KMS-11 (cell line): ENCODE data around the gene MAP4K4.

Experiments used
- H2AFZ ChIP-seq: fragments of 200-600 bp; sonication (generic); 2 replicates; pipeline ENCODE4 v1.6.1; 2016; ENCODE audit warnings: antibody characterized with exemption, mixed run types, low read depth
- H3K27ac ChIP-seq: fragments of 200-600 bp; sonication (generic); 2 replicates; pipeline ENCODE4 v1.6.1; 2016; ENCODE audit warnings: mild to moderate bottlenecking, mixed run types
- H3K27me3 ChIP-seq: fragments of 200-600 bp; sonication (generic); 2 replicates; pipeline ENCODE4 v1.6.1; 2017; ENCODE audit warnings: mild to moderate bottlenecking, low read depth, mixed run types, moderate library complexity; ENCODE audit not compliant: insufficient read depth
- H3K36me3 ChIP-seq: fragments of 200-600 bp; sonication (generic); 2 replicates; pipeline ENCODE4 v1.6.1; 2017; ENCODE audit warnings: mild to moderate bottlenecking, mixed run types; ENCODE audit not compliant: insufficient read depth
- H3K4me1 ChIP-seq: fragments of 200-600 bp; sonication (generic); 2 replicates; pipeline ENCODE4 v1.6.1; 2016; ENCODE audit warnings: mild to moderate bottlenecking, low read depth, mixed run types; ENCODE audit not compliant: poor library complexity, severe bottlenecking
- H3K4me2 ChIP-seq: fragments of 200-600 bp; sonication (generic); 2 replicates; pipeline ENCODE4 v1.7.0; 2016; ENCODE audit warnings: mild to moderate bottlenecking, mixed run types
- H3K4me3 ChIP-seq: fragments of 200-600 bp; sonication (generic); IDR thresholded peaks from 2 replicates; pipeline ENCODE4 v1.6.1; 2017; ENCODE audit warnings: low read depth, low read length, mixed read lengths; ENCODE audit not compliant: insufficient read depth
- H3K79me2 ChIP-seq: fragments of 200-600 bp; sonication (generic); 2 replicates; pipeline ENCODE4 v1.6.1; 2016; ENCODE audit warnings: low read depth, mixed run types; ENCODE audit not compliant: insufficient read depth
- H3K9ac ChIP-seq: fragments of 200-600 bp; sonication (generic); 2 replicates; pipeline ENCODE4 v1.6.1; 2016; ENCODE audit warnings: mild to moderate bottlenecking, mixed run types
- H4K20me1 ChIP-seq: fragments of 200-600 bp; sonication (generic); 2 replicates; pipeline ENCODE4 v1.6.1; 2016; ENCODE audit warnings: mild to moderate bottlenecking, mixed run types; ENCODE audit not compliant: insufficient read depth
- CTCF ChIP-seq: fragments of 200-600 bp; sonication (generic); conservative IDR thresholded peaks from 2 replicates; pipeline ENCODE4 v1.6.1; 2017; ENCODE audit warnings: low read depth, mild to moderate bottlenecking, antibody characterized with exemption, low read length, moderate library complexity, mixed read lengths

The MAP4K4 gene

DNA sequence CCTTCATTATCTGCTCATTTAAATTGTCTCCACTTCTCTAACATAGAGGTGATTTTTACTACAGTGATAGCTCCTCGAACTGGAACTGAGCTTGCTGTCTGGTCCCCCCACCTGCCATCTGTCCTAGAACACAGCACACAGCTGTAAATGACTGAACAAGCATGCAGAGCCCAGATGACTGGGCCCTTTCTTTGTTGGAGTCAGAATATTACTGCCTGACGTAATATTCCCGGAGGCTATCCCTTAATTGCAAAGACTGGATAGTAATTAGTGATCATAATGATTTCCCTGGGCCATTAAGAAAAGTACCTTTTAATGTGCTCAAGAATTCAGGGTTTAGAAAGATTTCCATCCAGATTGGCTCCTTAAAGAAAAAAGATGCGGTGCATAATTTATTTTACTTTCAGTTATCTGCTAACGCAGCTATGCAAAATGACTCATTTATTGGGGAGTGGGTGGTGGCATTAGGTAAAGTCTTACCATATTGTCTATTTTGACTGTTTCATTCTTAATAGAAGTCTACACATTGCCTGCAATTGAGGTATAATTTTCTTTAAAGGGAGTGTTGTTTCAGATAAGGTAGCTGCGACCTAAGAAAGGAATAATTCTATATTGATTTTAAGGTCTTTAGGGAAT is 84.4 kb downstream of the MAP4K4 start:
- Histone ChIP-seq H3K9ac (no peak overlapping the region), H4K20me1 (no peaks in the 10 kb centered on the region), H3K4me3 (no peak overlapping the region), H3K4me1 (no peaks in the 10 kb centered on the region), H3K27ac (no peak overlapping the region), H3K79me2 (peaks cover 32% of the 10 kb centered on the region), H3K27me3 (no peaks in the 10 kb centered on the region), H3K36me3 (no peaks in the 10 kb centered on the region), H2AFZ (no peak overlapping the region), H3K4me2 (no peak overlapping the region)
- no peak for TF ChIP-seq CTCF

DNA sequence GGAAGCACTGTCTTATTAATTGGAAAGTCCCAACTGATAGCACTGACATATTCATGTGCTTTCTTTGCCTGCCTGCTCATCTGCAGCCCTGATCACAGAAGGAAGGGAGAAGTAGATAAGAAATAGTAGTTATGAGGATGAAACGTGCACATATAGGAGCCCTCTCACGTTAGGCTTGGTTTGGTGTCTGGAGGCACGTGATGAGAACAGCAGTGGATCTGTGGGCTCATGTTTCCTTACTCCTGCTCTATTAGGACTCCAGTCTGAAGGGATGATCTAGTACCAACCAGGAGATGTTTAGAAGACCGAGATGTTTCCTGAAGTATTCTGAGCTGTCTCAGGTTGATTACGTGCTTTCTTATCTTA is 84.9 kb downstream of the MAP4K4 start:
- no peaks in the 10 kb centered on the region for H4K20me1 ChIP-seq
- H3K4me1 ChIP-seq = no peaks in the 10 kb centered on the region
- H3K9ac ChIP-seq = no peak overlapping the region
- no peak for TF ChIP-seq CTCF
- no peaks in the 10 kb centered on the region for H3K27me3 ChIP-seq
- no peak overlapping the region for H3K4me2 ChIP-seq
- no peak overlapping the region for H2AFZ ChIP-seq
- H3K4me3 ChIP-seq = no peak overlapping the region
- no peak overlapping the region for H3K27ac ChIP-seq
- H3K79me2 ChIP-seq = peaks cover 27% of the 10 kb centered on the region
- H3K36me3 ChIP-seq = no peaks in the 10 kb centered on the region

DNA sequence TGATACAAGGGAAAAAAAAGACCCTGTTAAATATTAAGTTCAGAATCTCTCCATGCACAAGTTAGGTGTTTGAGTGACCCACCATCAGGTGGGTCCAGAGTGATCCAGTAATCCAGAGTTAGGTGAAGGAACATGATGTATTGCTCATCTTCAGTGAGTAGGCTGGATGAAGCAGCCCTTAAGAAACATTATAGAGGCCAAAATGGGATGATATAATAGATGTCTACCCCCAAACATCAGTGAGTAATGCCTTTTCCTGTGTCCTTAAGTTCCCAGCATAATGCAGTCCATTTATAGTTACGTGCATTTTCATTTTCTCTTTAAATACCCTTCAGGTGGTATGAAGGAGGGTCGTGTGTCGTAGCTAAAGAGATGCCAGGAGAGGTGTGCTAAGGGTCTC is 89.6 kb downstream of the MAP4K4 start:
- H3K9ac ChIP-seq = no peak overlapping the region
- no peaks in the 10 kb centered on the region for H3K27me3 ChIP-seq
- no peaks in the 10 kb centered on the region for H3K4me1 ChIP-seq
- no peak overlapping the region for H2AFZ ChIP-seq
- H3K27ac ChIP-seq = no peak overlapping the region
- TF ChIP-seq CTCF = no peak
- no peaks in the 10 kb centered on the region for H3K36me3 ChIP-seq
- peaks cover 5% of the 10 kb centered on the region; the same call in 1 of the 2 replicates for H3K79me2 ChIP-seq
- no peak overlapping the region for H3K4me2 ChIP-seq
- no peak overlapping the region for H3K4me3 ChIP-seq
- H4K20me1 ChIP-seq = no peaks in the 10 kb centered on the region

DNA sequence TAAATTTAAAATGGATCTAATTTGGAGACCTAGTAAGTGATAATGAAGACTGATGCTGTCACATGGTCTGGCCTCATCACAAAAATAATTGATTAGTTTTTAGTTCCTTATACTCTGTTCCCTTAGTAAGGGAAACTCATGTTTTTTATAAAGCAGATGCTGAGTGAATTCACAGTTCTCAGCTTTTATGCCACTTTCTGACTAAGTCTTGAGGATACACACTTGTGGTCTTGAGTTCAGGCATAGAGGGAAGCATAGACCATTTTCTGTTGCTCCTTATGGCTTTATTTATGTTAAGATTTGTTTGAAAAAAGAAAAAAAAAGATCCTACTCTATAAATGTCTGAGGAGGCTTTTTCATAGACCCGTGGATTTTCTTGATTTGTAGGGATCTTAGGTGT is 91.1 kb downstream of the MAP4K4 start:
- Histone ChIP-seq H3K79me2 (peaks cover 5% of the 10 kb centered on the region; the same call in 1 of the 2 replicates), H3K4me3 (no peak overlapping the region), H3K27ac (no peak overlapping the region), H3K9ac (no peak overlapping the region), H3K36me3 (no peaks in the 10 kb centered on the region), H3K4me1 (no peaks in the 10 kb centered on the region), H3K27me3 (no peaks in the 10 kb centered on the region), H4K20me1 (no peaks in the 10 kb centered on the region), H3K4me2 (no peak overlapping the region), H2AFZ (no peak overlapping the region)
- no peak for TF ChIP-seq CTCF
